GM19035 (cell line): Measurements from ENCODE around the gene SYNJ2.
"Not testable (repeated sequence)": the region's sequence is repeated elsewhere in the genome, so short reads cannot be mapped to it uniquely, and the experiment has no call there.

Source experiments
- ATAC-seq: cut with Tn5 transposase; IDR thresholded peaks from one replicate; pipeline ENCODE4 v1.9.1; 2021; ENCODE audit not compliant: unreplicated experiment

Gene SYNJ2

GRCh38 chr6:157954150-157955117 is 27.2 kb upstream of the SYNJ2 start:
- ATAC-seq: no peak

GRCh38 chr6:157955675-157956074 is 26.0 kb upstream of the SYNJ2 start:
- ATAC-seq: no peak

- ATAC-seq: no peak
Measured at GRCh38 chr6:157956171-157956730, 25.4 kb upstream of the SYNJ2 start.

- ATAC-seq: no peak
Measured at GRCh38 chr6:157959451-157960227, 22.0 kb upstream of the SYNJ2 start.

- ATAC-seq: no peak
Measured at GRCh38 chr6:157961153-157961831, 20.4 kb upstream of the SYNJ2 start.

GRCh38 chr6:157961832-157962575 is 19.7 kb upstream of the SYNJ2 start:
- ATAC-seq: no peak

- no peak for ATAC-seq
Measured at GRCh38 chr6:157962601-157963302, 18.9 kb upstream of the SYNJ2 start.

- no peak for ATAC-seq
Measured at GRCh38 chr6:157964100-157964499, 17.6 kb upstream of the SYNJ2 start.

GRCh38 chr6:157965387-157965786 is 16.3 kb upstream of the SYNJ2 start:
- no peak for ATAC-seq

GRCh38 chr6:157966589-157966977 is 15.1 kb upstream of the SYNJ2 start:
- no peak for ATAC-seq

- ATAC-seq: no peak
Measured at GRCh38 chr6:157967020-157967419, 14.6 kb upstream of the SYNJ2 start.

- ATAC-seq: no peak
Measured at GRCh38 chr6:157967486-157967885, 14.2 kb upstream of the SYNJ2 start.

- ATAC-seq: not testable (repeated sequence)
Measured at GRCh38 chr6:157972177-157972576, 9.5 kb upstream of the SYNJ2 start.

- no peak for ATAC-seq
Measured at GRCh38 chr6:157974341-157974894, 7.2 kb upstream of the SYNJ2 start.

GRCh38 chr6:157974967-157975366 is 6.7 kb upstream of the SYNJ2 start:
- ATAC-seq: no peak

- ATAC-seq: no peak
Measured at GRCh38 chr6:157975456-157975855, 6.2 kb upstream of the SYNJ2 start.

- no peak for ATAC-seq
Measured at GRCh38 chr6:157976345-157977175, 5.1 kb upstream of the SYNJ2 start.

- no peak for ATAC-seq
Measured at GRCh38 chr6:157977176-157977804, 4.4 kb upstream of the SYNJ2 start.
